Activated naive CD4-positive, alpha-beta T cell treated with anti-CD3 and anti-CD28 coated beads, Interleukin-2, amount 50 U/mL, for 24 hours (primary cell): ENCODE results near the gene CARD9.
"Not testable (repeated sequence)": the region's sequence is repeated elsewhere in the genome, so short reads cannot be mapped to it uniquely, and the experiment has no call there.

Experiments used
- H3K27ac Mint-ChIP-seq: one replicate; pipeline ENCODE4 v1.8.0; 2021; ENCODE audit warnings: mild to moderate bottlenecking, mixed read lengths
- H3K27me3 Mint-ChIP-seq: one replicate; pipeline ENCODE4 v1.8.0; 2021; ENCODE audit warnings: mixed read lengths
- H3K36me3 Mint-ChIP-seq: one replicate; pipeline ENCODE4 v1.8.0; 2021; ENCODE audit warnings: mixed read lengths
- H3K4me1 Mint-ChIP-seq: one replicate; pipeline ENCODE4 v1.8.0; 2021; ENCODE audit warnings: mixed read lengths
- H3K4me3 Mint-ChIP-seq: one replicate; pipeline ENCODE4 v1.8.0; 2021; ENCODE audit warnings: mild to moderate bottlenecking, mixed read lengths
- H3K9me3 Mint-ChIP-seq: one replicate; pipeline ENCODE4 v1.8.0; 2021; ENCODE audit warnings: mixed read lengths

CARD9 gene

DNA sequence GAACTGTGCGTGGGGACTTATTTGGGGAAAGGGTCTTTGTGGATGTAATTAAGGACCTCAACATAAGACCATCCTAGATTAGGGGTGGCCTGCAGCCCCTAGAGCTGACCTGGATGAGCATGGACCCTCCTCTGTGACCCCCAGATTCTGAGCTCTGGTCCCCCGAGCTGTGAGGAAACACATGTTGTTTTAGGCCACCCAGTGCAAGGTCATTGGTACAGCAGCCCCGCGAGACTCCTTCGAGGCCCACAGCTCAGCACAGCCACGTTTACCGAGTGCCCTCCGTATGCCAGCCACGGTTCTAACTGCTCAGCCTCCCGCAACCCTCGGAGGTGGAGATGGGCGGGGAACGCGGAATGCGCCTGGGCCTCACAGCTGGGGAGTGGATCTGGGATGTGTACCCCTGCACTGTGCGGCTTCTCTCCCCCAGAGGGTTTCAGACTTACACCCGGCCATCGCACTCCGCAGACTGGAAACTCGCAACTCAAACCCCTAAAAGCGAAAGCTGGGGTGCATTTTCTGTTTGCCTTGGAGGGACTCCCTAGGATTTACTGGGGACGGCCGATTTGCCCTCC, 50.6 kb downstream of the CARD9 start:
- Mint-ChIP-seq H3K27me3 (no peaks in the 10 kb centered on the region), H3K9me3 (no peaks in the 10 kb centered on the region), H3K4me3 (no peak overlapping the region), H3K4me1 (no peaks in the 10 kb centered on the region), H3K36me3 (no peaks in the 10 kb centered on the region), H3K27ac (no peak overlapping the region)

DNA sequence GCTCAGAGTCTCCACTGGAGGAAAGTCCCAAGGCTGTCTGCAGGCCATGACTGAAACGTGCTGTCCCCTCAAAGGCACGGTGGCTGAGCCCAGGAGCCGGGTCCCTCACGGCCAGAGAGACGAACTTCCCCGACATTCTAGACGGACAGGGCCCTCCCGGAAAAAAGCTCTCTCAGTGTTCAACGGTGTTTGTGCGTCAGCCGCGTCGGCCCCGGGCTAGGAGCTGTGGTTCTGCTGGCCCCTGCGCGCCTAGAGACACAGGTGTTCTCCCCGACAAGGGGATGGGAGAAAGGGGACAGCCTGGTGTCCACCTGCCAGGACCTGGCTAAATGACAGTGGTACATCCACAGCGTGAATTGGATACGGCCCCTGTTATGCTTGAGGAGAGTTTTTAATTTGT, 51.9 kb downstream of the CARD9 start:
- H3K4me1 Mint-ChIP-seq: no peaks in the 10 kb centered on the region
- no peaks in the 10 kb centered on the region for H3K36me3 Mint-ChIP-seq
- H3K4me3 Mint-ChIP-seq: no peak overlapping the region
- H3K27ac Mint-ChIP-seq: no peak overlapping the region
- no peaks in the 10 kb centered on the region for H3K27me3 Mint-ChIP-seq
- no peaks in the 10 kb centered on the region for H3K9me3 Mint-ChIP-seq

DNA sequence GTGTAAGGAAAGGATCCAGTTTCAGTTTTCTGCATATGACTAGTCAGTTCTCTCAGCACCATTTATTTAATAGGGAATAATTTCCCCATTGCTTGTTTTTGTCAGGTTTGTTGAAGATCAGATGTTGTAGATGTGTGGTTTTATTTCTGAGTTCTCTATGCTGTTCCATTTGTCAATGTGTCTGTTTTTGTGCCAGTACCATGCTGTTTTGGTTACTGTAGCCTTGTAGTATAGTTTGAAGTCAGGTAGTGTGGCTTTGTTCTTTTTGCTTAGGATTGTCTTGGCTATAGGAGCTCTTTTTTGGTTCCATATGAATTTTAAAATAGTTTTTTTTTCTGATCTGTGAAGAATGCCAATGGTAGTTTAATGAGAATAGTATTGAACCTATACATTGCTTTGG, 52.5 kb downstream of the CARD9 start:
- not testable (repeated sequence) for H3K9me3 Mint-ChIP-seq, H3K4me3 Mint-ChIP-seq, H3K36me3 Mint-ChIP-seq, H3K27me3 Mint-ChIP-seq, H3K27ac Mint-ChIP-seq, H3K4me1 Mint-ChIP-seq

DNA sequence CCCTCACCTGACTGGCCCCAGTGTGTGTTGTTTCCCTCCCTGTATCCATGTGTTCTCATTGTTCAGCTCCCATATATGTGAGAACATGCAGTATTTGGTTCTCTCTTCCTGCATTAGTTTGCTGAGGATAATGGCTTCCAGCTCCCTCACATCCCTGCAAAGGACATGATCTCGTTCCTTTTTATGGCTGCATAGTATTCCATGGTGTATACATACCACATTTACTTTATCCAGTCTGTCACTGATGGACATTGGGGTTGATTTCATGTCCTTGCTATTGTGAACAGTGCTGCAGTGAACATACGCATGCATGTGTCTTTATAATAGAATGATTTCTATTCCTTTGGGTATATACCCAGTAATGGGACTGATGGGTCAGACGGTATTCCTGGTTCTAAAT, 53.5 kb downstream of the CARD9 start:
- H3K9me3 Mint-ChIP-seq, H3K27me3 Mint-ChIP-seq: not testable (repeated sequence)

DNA sequence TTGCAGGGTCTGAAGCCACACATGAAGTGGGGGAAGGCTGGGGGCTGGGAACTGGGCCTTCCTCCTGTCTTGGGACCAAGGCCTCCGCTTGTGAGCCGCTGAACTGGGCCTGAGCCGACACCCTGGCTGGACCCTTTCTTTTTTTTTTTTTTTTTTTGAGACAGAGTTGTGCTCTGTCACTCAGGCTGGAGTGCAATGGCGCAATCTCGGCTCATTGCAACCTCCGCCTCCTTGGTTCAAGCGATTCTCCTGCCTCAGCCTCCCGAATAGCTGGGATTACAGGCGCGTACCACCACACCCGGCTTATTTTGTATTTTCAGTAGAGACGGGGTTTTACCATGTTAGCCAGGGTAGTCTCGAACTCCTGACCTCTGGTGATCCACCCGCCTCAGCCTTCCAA, 54.2 kb downstream of the CARD9 start:
- H3K36me3 Mint-ChIP-seq, H3K9me3 Mint-ChIP-seq, H3K27ac Mint-ChIP-seq, H3K4me3 Mint-ChIP-seq, H3K27me3 Mint-ChIP-seq, H3K4me1 Mint-ChIP-seq: not testable (repeated sequence)

More for the DNA sequence above, 53.5 kb downstream of the CARD9 start:
- not testable (repeated sequence) for H3K36me3 Mint-ChIP-seq, H3K4me1 Mint-ChIP-seq, H3K4me3 Mint-ChIP-seq
- H3K27ac Mint-ChIP-seq: peak overlapping the region; percentile 24

DNA sequence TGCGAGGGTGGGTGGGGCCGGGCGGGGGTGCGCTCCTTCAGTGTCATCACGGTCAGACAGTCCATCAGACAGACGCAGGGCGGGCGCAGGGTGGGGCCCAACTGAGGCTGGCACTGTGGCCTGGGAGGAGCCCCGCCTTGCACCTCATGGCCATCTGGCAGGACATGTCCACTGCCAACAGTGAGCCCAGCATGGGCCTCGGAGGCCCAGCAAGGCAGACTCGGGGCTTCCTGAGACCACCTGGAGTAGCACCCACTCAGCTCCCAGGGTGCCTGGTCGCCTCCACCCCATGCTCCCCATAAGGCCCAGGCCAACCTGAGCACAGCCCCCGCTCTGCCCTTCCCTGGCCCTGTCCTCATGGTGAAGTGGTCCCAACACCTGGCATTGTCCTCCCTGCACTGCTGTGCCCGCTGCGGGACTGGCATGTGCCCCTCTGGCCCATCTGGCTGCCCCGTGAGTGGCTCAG, 54.7 kb downstream of the CARD9 start:
- Mint-ChIP-seq H3K4me3 (no peak overlapping the region), H3K27me3 (peaks cover 2% of the 10 kb centered on the region), H3K4me1 (no peaks in the 10 kb centered on the region), H3K9me3 (no peaks in the 10 kb centered on the region), H3K36me3 (no peaks in the 10 kb centered on the region), H3K27ac (no peak overlapping the region)

DNA sequence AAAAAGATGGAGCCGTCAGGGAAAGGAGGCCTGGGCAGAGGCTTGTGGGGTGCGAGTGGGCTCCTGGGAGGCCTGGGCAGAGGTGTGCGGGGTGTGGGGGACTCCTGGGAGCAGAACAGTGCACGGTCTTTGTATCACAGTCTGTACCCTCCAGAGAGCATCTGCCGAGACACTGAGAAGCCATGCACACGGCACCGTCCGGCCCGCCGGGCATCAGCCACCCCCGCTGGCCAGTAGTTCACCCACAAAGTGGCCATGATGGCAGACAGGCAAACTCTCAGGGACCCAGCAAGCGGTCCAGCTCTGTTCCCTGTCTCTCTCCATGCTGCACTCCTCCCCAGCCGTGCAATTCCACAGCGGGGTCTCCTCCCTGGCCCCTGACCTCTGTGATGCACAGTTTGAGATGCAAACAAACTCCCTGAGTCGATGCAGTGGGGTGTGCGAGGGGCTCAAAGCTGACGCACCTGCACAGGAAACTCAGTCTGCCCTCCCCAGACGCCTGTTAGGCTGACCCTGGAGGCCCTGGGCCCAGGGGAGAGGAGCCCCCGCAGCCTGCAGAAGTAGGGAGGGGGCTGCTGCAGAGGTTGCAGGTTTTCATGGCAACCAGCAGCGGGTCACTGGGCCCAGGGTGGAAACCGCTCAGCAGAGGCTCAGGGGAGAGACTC, 55.2 kb downstream of the CARD9 start:
- no peak overlapping the region for H3K4me3 Mint-ChIP-seq
- H3K4me1 Mint-ChIP-seq: no peaks in the 10 kb centered on the region
- no peaks in the 10 kb centered on the region for H3K9me3 Mint-ChIP-seq
- H3K27me3 Mint-ChIP-seq: peaks cover 2% of the 10 kb centered on the region
- no peak overlapping the region for H3K27ac Mint-ChIP-seq
- H3K36me3 Mint-ChIP-seq: no peaks in the 10 kb centered on the region

DNA sequence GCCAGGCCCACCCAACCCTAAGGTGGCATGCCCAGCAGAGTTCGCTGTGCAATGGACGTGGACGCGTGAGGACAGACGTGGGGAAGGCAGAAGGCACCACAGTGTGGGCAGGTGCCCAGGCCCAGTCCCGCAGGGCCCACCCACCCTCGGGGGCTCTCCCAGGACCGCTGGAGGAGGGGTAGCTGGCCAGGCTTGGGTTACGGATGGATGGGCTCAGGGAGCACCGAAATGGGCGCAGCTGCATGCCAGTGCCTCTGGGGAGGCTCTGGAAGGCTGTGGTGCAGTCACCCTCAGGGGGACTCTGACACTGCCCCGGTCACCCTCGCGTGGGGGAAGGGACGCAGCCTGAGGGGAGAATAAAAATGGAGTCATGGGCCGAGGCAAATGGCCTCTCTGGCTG, 55.8 kb downstream of the CARD9 start:
- no peaks in the 10 kb centered on the region for H3K36me3 Mint-ChIP-seq
- no peak overlapping the region for H3K27ac Mint-ChIP-seq
- peaks cover 2% of the 10 kb centered on the region for H3K27me3 Mint-ChIP-seq
- H3K9me3 Mint-ChIP-seq: no peaks in the 10 kb centered on the region
- no peaks in the 10 kb centered on the region for H3K4me1 Mint-ChIP-seq
- H3K4me3 Mint-ChIP-seq: no peak overlapping the region

DNA sequence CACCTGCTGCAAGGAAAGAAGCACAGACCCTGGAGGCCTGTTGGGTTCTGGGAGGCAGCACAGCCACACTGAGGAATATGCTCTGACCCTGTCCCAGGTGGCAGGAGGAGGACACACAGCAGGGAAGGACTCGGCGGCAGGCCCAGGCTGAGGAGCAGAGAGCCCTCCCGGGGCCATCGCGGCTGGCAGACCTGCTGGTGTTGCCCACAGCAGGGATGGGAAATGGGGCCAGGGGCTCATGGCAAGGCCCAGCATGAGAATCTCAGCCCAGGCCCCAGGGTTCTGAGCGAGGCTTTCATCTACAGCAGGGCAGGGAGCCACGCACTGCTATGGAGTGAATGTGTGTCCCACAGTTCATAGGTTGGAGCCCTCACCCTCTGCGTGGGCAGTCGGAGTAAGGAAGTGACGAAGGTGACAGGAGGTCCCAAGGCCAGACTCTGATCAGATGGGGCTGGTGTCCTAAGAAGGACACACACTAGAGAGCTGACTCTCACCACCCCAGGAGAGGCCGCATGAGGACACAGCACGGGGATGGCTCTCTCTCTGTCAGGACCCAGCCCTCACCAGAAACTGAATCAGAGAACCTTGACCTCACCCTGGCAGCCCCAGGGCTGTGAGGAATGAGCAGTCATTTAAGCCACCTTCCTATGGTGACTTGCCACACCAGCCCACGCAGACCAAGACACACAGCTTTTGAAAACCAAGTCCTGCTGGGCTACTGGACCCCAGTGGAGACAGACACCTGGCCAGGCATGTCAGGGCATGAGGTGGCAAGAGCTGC, 56.4 kb downstream of the CARD9 start:
- Mint-ChIP-seq H3K27ac (no peak overlapping the region), H3K27me3 (peaks cover 2% of the 10 kb centered on the region), H3K9me3 (no peaks in the 10 kb centered on the region), H3K36me3 (no peaks in the 10 kb centered on the region), H3K4me3 (no peak overlapping the region), H3K4me1 (no peaks in the 10 kb centered on the region)

DNA sequence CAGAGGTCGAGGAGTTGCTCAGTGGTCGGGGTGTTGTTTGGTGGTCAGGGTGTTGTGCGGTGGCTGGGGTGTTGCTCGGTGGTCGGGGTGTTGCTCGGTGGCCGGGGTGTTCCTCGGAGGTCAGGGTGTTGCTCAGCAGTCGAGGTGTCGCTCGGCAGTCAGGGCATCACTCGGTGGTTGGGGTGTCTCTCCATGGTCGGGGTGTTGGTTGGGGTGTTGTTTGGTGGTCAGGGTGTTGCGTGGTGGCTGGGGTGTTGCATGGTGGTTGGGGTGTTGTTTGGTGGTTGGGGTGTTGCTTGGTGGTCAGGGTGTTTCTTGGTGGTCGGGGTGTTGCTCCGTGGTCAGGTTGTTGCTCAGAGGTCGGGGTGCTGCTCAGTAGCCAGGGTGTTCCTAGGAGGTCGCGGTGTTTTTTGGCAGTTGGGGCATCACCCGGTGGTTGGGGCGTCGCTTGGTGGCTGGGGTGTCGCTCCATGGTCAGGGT, 57.2 kb downstream of the CARD9 start:
- no peaks in the 10 kb centered on the region for H3K4me1 Mint-ChIP-seq
- no peaks in the 10 kb centered on the region for H3K9me3 Mint-ChIP-seq
- H3K36me3 Mint-ChIP-seq: no peaks in the 10 kb centered on the region
- H3K27me3 Mint-ChIP-seq: peaks cover 2% of the 10 kb centered on the region
- peak overlapping the region; percentile 90 for H3K27ac Mint-ChIP-seq
- no peak overlapping the region for H3K4me3 Mint-ChIP-seq

DNA sequence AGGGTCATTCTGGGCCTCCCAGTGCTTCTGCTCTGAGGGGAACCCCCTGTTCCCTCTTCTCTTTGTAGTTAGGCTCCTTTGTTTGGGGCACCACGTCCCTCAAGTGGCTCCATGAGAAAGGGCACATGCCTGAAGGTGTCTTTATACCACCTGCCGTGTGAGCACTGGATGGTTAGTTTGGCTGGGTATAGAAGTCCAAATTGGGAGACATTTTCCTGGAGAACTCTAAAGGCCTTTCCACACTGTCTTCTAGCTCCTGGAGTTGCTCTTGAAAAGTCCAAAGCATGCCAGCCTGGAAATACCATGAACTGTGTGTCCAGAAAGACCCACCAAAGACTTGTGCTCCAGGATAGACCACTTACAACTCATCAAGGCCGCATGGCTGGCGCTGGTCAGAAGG, 58.5 kb downstream of the CARD9 start:
- no peak overlapping the region for H3K27ac Mint-ChIP-seq
- no peak overlapping the region for H3K4me3 Mint-ChIP-seq
- no peaks in the 10 kb centered on the region for H3K4me1 Mint-ChIP-seq
- H3K27me3 Mint-ChIP-seq: peaks cover 2% of the 10 kb centered on the region
- no peaks in the 10 kb centered on the region for H3K36me3 Mint-ChIP-seq
- H3K9me3 Mint-ChIP-seq: no peaks in the 10 kb centered on the region

DNA sequence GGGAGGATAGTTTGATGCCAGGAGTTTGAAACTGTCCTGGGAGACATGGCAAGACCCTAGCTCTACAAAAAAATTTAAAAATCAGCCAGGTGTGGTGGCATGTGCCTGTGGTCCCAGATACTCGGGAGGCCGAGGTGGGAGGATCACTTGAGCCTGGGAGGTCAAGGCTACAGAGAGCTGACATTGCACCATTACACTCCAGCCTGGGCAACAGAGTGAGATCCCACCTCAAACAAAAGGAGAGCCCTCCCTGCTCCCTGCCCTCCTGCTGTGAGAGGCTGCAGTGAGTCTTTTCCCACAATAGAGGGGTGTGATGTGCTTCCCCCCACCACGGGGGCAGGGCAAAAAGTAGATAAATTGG, 59.4 kb downstream of the CARD9 start:
- Mint-ChIP-seq H3K4me1 (no peaks in the 10 kb centered on the region), H3K9me3 (no peaks in the 10 kb centered on the region), H3K27ac (no peak overlapping the region), H3K27me3 (peaks cover 2% of the 10 kb centered on the region), H3K4me3 (no peak overlapping the region), H3K36me3 (no peaks in the 10 kb centered on the region)
